Lung microvascular endothelial cell (primary cell): ENCODE measurements around the gene RNF115. TPM values are rescaled to one million over a fixed set of nuclear protein-coding genes. Genes with fewer than 3 reads are reported as not detected.
"Not testable (repeated sequence)": the region's sequence is repeated elsewhere in the genome, so short reads cannot be mapped to it uniquely, and the experiment has no call there.

Experiments
- DNase-seq, 2 donors: peaks; one replicate each; pipeline versions ENCODE4 v3.0.0 to v3.0.0-alpha.2; 2010; ENCODE audit warnings: low read depth in 2 of 2
- total RNA-seq: library from RNA; depleted of rRNA; stranded (reverse); fragments of >200 nt; gene quantifications from 2 replicates; pipeline ENCODE4 v1.2.1, GENCODE V29; 2014

Gene RNF115
- total RNA-seq, 1 donor from 2014 or later, result 9.5 TPM

- peak; percentile 90 to 92 for DNase-seq
Observed at GRCh38 chr1:145782272-145783099, 41.4 kb downstream of the RNF115 start.

GRCh38 chr1:145778146-145778540 lies 45.8 kb downstream of the RNF115 start:
- no peak for DNase-seq

GRCh38 chr1:145777357-145778145 lies 46.3 kb downstream of the RNF115 start:
- DNase-seq, result no peak

GRCh38 chr1:145773423-145773822 lies 50.5 kb downstream of the RNF115 start:
- no peak for DNase-seq

- no peak for DNase-seq
Observed at GRCh38 chr1:145771056-145771455, 52.8 kb downstream of the RNF115 start.

- DNase-seq, result not testable (repeated sequence)
Observed at GRCh38 chr1:145768004-145768403, 55.9 kb downstream of the RNF115 start.

- not testable (repeated sequence) for DNase-seq
Observed at GRCh38 chr1:145766926-145767325, 57.0 kb downstream of the RNF115 start.

GRCh38 chr1:145765585-145766360 lies 58.1 kb downstream of the RNF115 start:
- not testable (repeated sequence) for DNase-seq

- DNase-seq, result not testable (repeated sequence)
Observed at GRCh38 chr1:145765127-145765526, 58.8 kb downstream of the RNF115 start.

- not testable (repeated sequence) for DNase-seq
Observed at GRCh38 chr1:145764231-145764940, 59.5 kb downstream of the RNF115 start.

- DNase-seq, result not testable (repeated sequence)
Observed at GRCh38 chr1:145762001-145762400, 61.9 kb downstream of the RNF115 start.

- not testable (repeated sequence) for DNase-seq
Observed at GRCh38 chr1:145761498-145761897, 62.4 kb downstream of the RNF115 start.

- not testable (repeated sequence) for DNase-seq
Observed at GRCh38 chr1:145760395-145760949, 63.4 kb downstream of the RNF115 start.

GRCh38 chr1:145759721-145760120 lies 64.2 kb downstream of the RNF115 start:
- no peak for DNase-seq

- no peak for DNase-seq
Observed at GRCh38 chr1:145758575-145758974, 65.3 kb downstream of the RNF115 start.

- DNase-seq, result no peak
Observed at GRCh38 chr1:145758116-145758515, 65.8 kb downstream of the RNF115 start.

- DNase-seq, result no peak
Observed at GRCh38 chr1:145757420-145757819, 66.5 kb downstream of the RNF115 start.

GRCh38 chr1:145751491-145752037 lies 72.3 kb downstream of the RNF115 start:
- DNase-seq, result peak; percentile 46 to 76

GRCh38 chr1:145750426-145750825 lies 73.5 kb downstream of the RNF115 start:
- DNase-seq, result no peak
